Endothelial cell of umbilical vein (primary cell): ENCODE measurements around the gene LTF. TPM values are rescaled to one million over a fixed set of nuclear protein-coding genes. Genes with fewer than 3 reads are reported as not detected.

ENCODE experiments used
- BruUV-seq: library from RNA; stranded (reverse); fragments of 400-500 nt; replicated peaks from 2 replicates; lab custom pipeline; 2021; lab: Mats Ljungman, UMichigan
- CTCF ChIA-PET: fragments of 300-600, 350-600 bp; sonication (Branson Sonifier 250); formaldehyde crosslinking; loops from one replicate; lab custom pipeline; 2021; ENCODE audit warnings: antibody characterized with exemption, inconsistent platforms; lab: Charles Lee
- POLR2A ChIA-PET: fragments of 300-600, 350-600 bp; sonication (Branson Sonifier 250); formaldehyde crosslinking; loops from one replicate; lab custom pipeline; 2021; ENCODE audit warnings: antibody characterized with exemption, inconsistent platforms; lab: Charles Lee
- DNase-seq: peaks from one replicate; pipeline ENCODE4 v3.0.0-alpha.2; 2011; ENCODE audit warnings: low read depth, low spot score
- FAIRE-seq: peaks from 2 replicates; lab custom pipeline; 2011; peaks lifted over from hg19 to GRCh38; lab: Jason Lieb, UNC
- H2AFZ ChIP-seq: 2 replicates; pipeline ENCODE4 v1.6.0; 2012; ENCODE audit warnings: low read depth, low read length, control low read depth, inconsistent platforms
- H3K27ac ChIP-seq: 2 replicates; pipeline ENCODE4 v1.5.1; 2011; ENCODE audit warnings: low read depth, mild to moderate bottlenecking, control low read depth, low read length, moderate library complexity; ENCODE audit not compliant: insufficient read depth
- H3K27me3 ChIP-seq, 2 experiments: 2 replicates each; pipeline versions ENCODE4 v1.6.0 to v1.6.1; 2011; ENCODE audit warnings: low read length in 2 of 2, mixed read lengths in 1 of 2; ENCODE audit not compliant: control insufficient read depth in 2 of 2, insufficient read depth in 2 of 2
- H3K36me3 ChIP-seq, 2 experiments: 2 replicates in 1 of 2; 3 replicates in 1 of 2; pipeline ENCODE4 v1.5.1; 2011; ENCODE audit warnings: low read length in 2 of 2, mild to moderate bottlenecking in 1 of 2, moderate library complexity in 1 of 2; ENCODE audit not compliant: control insufficient read depth in 2 of 2, insufficient read depth in 2 of 2; ENCODE audit errors: extremely low read depth in 1 of 2
- H3K4me1 ChIP-seq: 3 replicates; pipeline ENCODE4 v1.5.1; 2011; ENCODE audit warnings: mild to moderate bottlenecking, low read length; ENCODE audit not compliant: control insufficient read depth, insufficient read depth; ENCODE audit errors: extremely low read depth
- H3K4me2 ChIP-seq: 2 replicates; pipeline ENCODE4 v1.6.1; 2011; ENCODE audit warnings: low read length, control low read depth, mixed read lengths; ENCODE audit not compliant: insufficient read depth
- H3K4me3 ChIP-seq, 3 experiments: fragments of 200-600 bp in 1 of 3; sonication (generic), shearing (Covaris generic) in 1 of 3; replicated peaks in 1 of 3; 2 replicates each; pipeline ENCODE4 v1.5.1; 2011 to 2016; ENCODE audit warnings: control low read depth in 3 of 3, low read length in 3 of 3, mild to moderate bottlenecking in 2 of 3, inconsistent platforms in 1 of 3, low read depth in 1 of 3, moderate library complexity in 1 of 3; ENCODE audit not compliant: insufficient read depth in 1 of 3
- H3K79me2 ChIP-seq: 2 replicates; pipeline ENCODE4 v1.6.0; 2012; ENCODE audit warnings: low read length, inconsistent platforms; ENCODE audit not compliant: control insufficient read depth, insufficient read depth
- H3K9ac ChIP-seq: replicated peaks from 2 replicates; pipeline ENCODE3; 2011; ENCODE audit warnings: low read length, control low read depth; ENCODE audit not compliant: insufficient read depth; ENCODE audit errors: extremely low read depth
- H3K9me1 ChIP-seq: replicated peaks from 3 replicates; pipeline ENCODE4 v1.6.0; 2011; ENCODE audit warnings: mild to moderate bottlenecking, low read length; ENCODE audit not compliant: control insufficient read depth, insufficient read depth; ENCODE audit errors: extremely low read depth
- H3K9me3 ChIP-seq: replicated peaks from 2 replicates; pipeline ENCODE4 v1.5.1; 2012; ENCODE audit warnings: low read length, inconsistent platforms; ENCODE audit not compliant: control insufficient read depth, insufficient read depth
- H4K20me1 ChIP-seq: replicated peaks from 2 replicates; pipeline ENCODE3; 2011; ENCODE audit warnings: mild to moderate bottlenecking, low read length; ENCODE audit not compliant: control insufficient read depth, insufficient read depth; ENCODE audit errors: extremely low read depth
- CTCF ChIP-seq, 2 donors: IDR thresholded peaks; 1 replicate in 1 of 2; 2 replicates in 1 of 2; pipeline ENCODE4 v1.5.1; 2011; ENCODE audit warnings: low read length in 2 of 2, mild to moderate bottlenecking in 2 of 2, moderate library complexity in 2 of 2, control low read depth in 1 of 2, inconsistent platforms in 1 of 2, low read depth in 1 of 2; ENCODE audit not compliant: insufficient read depth in 1 of 2; ENCODE audit errors: extremely low read depth in 1 of 2
- EZH2 ChIP-seq: IDR thresholded peaks from 2 replicates; pipeline ENCODE4 v1.6.1; 2012; ENCODE audit warnings: borderline replicate concordance, low read depth, mild to moderate bottlenecking, moderate library complexity, low read length, inconsistent platforms; ENCODE audit not compliant: severe bottlenecking
- FOS ChIP-seq: IDR thresholded peaks from 2 replicates; pipeline ENCODE4 v1.6.1; 2011; ENCODE audit warnings: mild to moderate bottlenecking, low read length, moderate library complexity, borderline replicate concordance; ENCODE audit not compliant: insufficient read depth
- GATA2 ChIP-seq: IDR thresholded peaks from 2 replicates; pipeline ENCODE4 v1.7.0; 2011; ENCODE audit warnings: low read depth, mild to moderate bottlenecking, moderate library complexity, mixed read lengths, low read length; ENCODE audit not compliant: insufficient read length, insufficient read depth
- JUN ChIP-seq: IDR thresholded peaks from 2 replicates; pipeline ENCODE4 v1.6.1; 2011; ENCODE audit warnings: borderline replicate concordance, low read depth; ENCODE audit not compliant: insufficient read length, insufficient read depth
- MAX ChIP-seq: IDR thresholded peaks from 2 replicates; pipeline ENCODE4 v1.6.1; 2011; ENCODE audit not compliant: insufficient read depth, insufficient read length
- MYC ChIP-seq: IDR thresholded peaks from one replicate; pipeline ENCODE4 v1.6.1; 2011; ENCODE audit warnings: mild to moderate bottlenecking, low read depth, low read length
- POLR2A ChIP-seq: IDR thresholded peaks from 2 replicates; pipeline ENCODE4 v1.6.1; 2012; ENCODE audit warnings: low read depth, mild to moderate bottlenecking, control low read depth, low read length
- POLR2AphosphoS5 ChIP-seq: IDR thresholded peaks from 2 replicates; pipeline ENCODE4 v1.6.1; 2012; ENCODE audit warnings: low read depth, mild to moderate bottlenecking, control low read depth, low read length, moderate library complexity; ENCODE audit not compliant: insufficient read depth
- dilution Hi-C: fragments of 300-500 bp; cut with MboI; formaldehyde crosslinking; loops from one replicate; pipeline ENCODE4 v1.15.0; 2019; ENCODE audit warnings: low sequenced_read_pairs; ENCODE audit not compliant: extremely low pct_ligation_motif_present
- intact Hi-C: fragments of 100-400 bp; cut with micrococcal nuclease; formaldehyde crosslinking; loops from one replicate; pipeline ENCODE4 v1.10.0; 2022
- polyA plus RNA-seq, 4 experiments: library from polyadenylated mRNA; depleted of rRNA in 3 of 4; stranded (reverse) in 3 of 4; unstranded in 1 of 4; fragments of >200 nt; gene quantifications; 2 replicates each; pipeline versions ENCODE4 v1.2.1 to v1.2.3, GENCODE V29; 2011 to 2012; ENCODE audit warnings: missing spikeins in 1 of 4
- total RNA-seq: library from RNA; stranded (reverse); gene quantifications from 2 replicates; pipeline ENCODE4 v1.2.3, GENCODE V29; 2021

Gene LTF
- total and polyA plus RNA-seq, 2 donors (not counting 3 experiments of a cell fraction or from before 2014, with no cell fraction given): not detected

GRCh38 chr3:46478341-46478740, 13.6 kb upstream of the LTF start:
- Histone ChIP-seq H2AFZ (no peak overlapping the region), H3K9me3 (no peaks in the 10 kb centered on the region), H3K4me2 (no peak overlapping the region), H3K79me2 (no peaks in the 10 kb centered on the region), H3K27ac (no peak overlapping the region), H3K4me3 (no peak overlapping the region), H3K27me3 (peaks cover 5 to 8% of the 10 kb centered on the region in 2 experiments), H3K9ac (no peak overlapping the region), H3K4me1 (no peaks in the 10 kb centered on the region), H4K20me1 (no peaks in the 10 kb centered on the region), H3K9me1 (no peaks in the 10 kb centered on the region), H3K36me3 (no peaks in the 10 kb centered on the region)
- no TSS peak for BruUV-seq
- dilution Hi-C loops: no loop called here
- no peak for FAIRE-seq
- TF ChIP-seq JUN (no peak), POLR2AphosphoS5 (no peak), FOS (no peak), POLR2A (no peak), CTCF (IDR thresholded peaks at IDR 0.05; ENCODE audit: extremely low read depth in 1 of 2, insufficient read depth in 1 of 2, low read depth in 1 of 2, low read length in 2 of 2) (no peak), MAX (no peak), GATA2 (no peak), EZH2 (no peak), MYC (no peak)
- POLR2A ChIA-PET: no interaction called here
- intact Hi-C loops: no loop called here
- no peak for DNase-seq
- CTCF ChIA-PET: no interaction called here
